ENCODE results near the gene ELP1.

GRCh38 chr9:108877524-108877923 lies 56.4 kb downstream of the ELP1 start:
- TF ChIP-seq POLR2A (IDR thresholded peaks at IDR 0.05), result no peak
- TF ChIP-seq CTCF (IDR thresholded peaks at IDR 0.05), result no peak
- TF ChIP-seq POLR2AphosphoS5 (IDR thresholded peaks at IDR 0.05), result no peak
